Keratinocyte (primary cell): ENCODE data around the gene NEK6. TPM values are rescaled to one million over a fixed set of nuclear protein-coding genes. Genes with fewer than 3 reads are reported as not detected.

Experiments used
- DNase-seq: peaks from one replicate; pipeline ENCODE4 v3.0.0-alpha.2; 2011; ENCODE audit warnings: low read depth, missing footprints, low spot score
- FAIRE-seq: peaks from 2 replicates; lab custom pipeline; 2011; peaks lifted over from hg19 to GRCh38; lab: Jason Lieb, UNC
- H2AFZ ChIP-seq: 2 replicates; pipeline ENCODE4 v1.6.0; 2012; ENCODE audit warnings: low read length, control low read depth, inconsistent platforms; ENCODE audit not compliant: control insufficient read depth
- H3K27ac ChIP-seq: 2 replicates; pipeline ENCODE4 v1.5.1; 2011; ENCODE audit warnings: low read length; ENCODE audit not compliant: control insufficient read depth, insufficient read depth
- H3K27me3 ChIP-seq: 3 replicates; pipeline ENCODE4 v1.6.0; 2011; ENCODE audit warnings: low read length; ENCODE audit not compliant: control insufficient read depth, insufficient read depth; ENCODE audit errors: extremely low read depth
- H3K36me3 ChIP-seq, 2 experiments: 2 replicates in 1 of 2; 3 replicates in 1 of 2; pipeline ENCODE4 v1.5.1; 2011; ENCODE audit warnings: low read length in 2 of 2, mild to moderate bottlenecking in 1 of 2; ENCODE audit not compliant: control insufficient read depth in 2 of 2, insufficient read depth in 2 of 2; ENCODE audit errors: extremely low read depth in 1 of 2
- H3K4me1 ChIP-seq: 3 replicates; pipeline ENCODE4 v1.5.1; 2011; ENCODE audit warnings: low read length; ENCODE audit not compliant: control insufficient read depth, insufficient read depth; ENCODE audit errors: extremely low read depth
- H3K4me2 ChIP-seq: 3 replicates; pipeline ENCODE4 v1.6.0; 2011; ENCODE audit warnings: low read depth, low read length; ENCODE audit not compliant: control insufficient read depth, insufficient read depth; ENCODE audit errors: extremely low read depth
- H3K4me3 ChIP-seq, 3 experiments: fragments of 200-600 bp in 1 of 3; sonication (generic) in 1 of 3; 2 replicates in 2 of 3; 3 replicates in 1 of 3; pipeline ENCODE4 v1.5.1; 2011 to 2016; ENCODE audit warnings: low read length in 3 of 3, mild to moderate bottlenecking in 3 of 3, control low read depth in 2 of 3, inconsistent platforms in 1 of 3, low read depth in 1 of 3, mixed read lengths in 1 of 3, mixed run types in 1 of 3, moderate library complexity in 1 of 3; ENCODE audit not compliant: control insufficient read depth in 2 of 3, insufficient read depth in 2 of 3; ENCODE audit errors: extremely low read depth in 1 of 3
- H3K79me2 ChIP-seq: 2 replicates; pipeline ENCODE4 v1.6.0; 2012; ENCODE audit warnings: low read length; ENCODE audit not compliant: control insufficient read depth, insufficient read depth
- H3K9ac ChIP-seq: 3 replicates; pipeline ENCODE4 v1.6.0; 2011; ENCODE audit warnings: low read length; ENCODE audit not compliant: control insufficient read depth, insufficient read depth; ENCODE audit errors: extremely low read depth
- H3K9me1 ChIP-seq: 3 replicates; pipeline ENCODE4 v1.6.0; 2011; ENCODE audit warnings: low read length; ENCODE audit not compliant: control insufficient read depth, insufficient read depth; ENCODE audit errors: extremely low read depth
- H3K9me3 ChIP-seq: 2 replicates; pipeline ENCODE4 v1.5.1; 2012; ENCODE audit warnings: low read depth, low read length; ENCODE audit not compliant: control insufficient read depth
- H4K20me1 ChIP-seq: 3 replicates; pipeline ENCODE4 v1.6.0; 2011; ENCODE audit warnings: low read length; ENCODE audit not compliant: control insufficient read depth, insufficient read depth; ENCODE audit errors: extremely low read depth
- CTCF ChIP-seq, 3 experiments: IDR thresholded peaks in 1 of 3; conservative IDR thresholded peaks in 1 of 3; optimal IDR thresholded peaks in 1 of 3; 2 replicates in 2 of 3; 3 replicates in 1 of 3; pipeline versions ENCODE3 to v1.5.1; 2011; ENCODE audit warnings: low read length in 3 of 3, mild to moderate bottlenecking in 3 of 3, moderate library complexity in 2 of 3, control low read depth in 1 of 3, inconsistent platforms in 1 of 3; ENCODE audit not compliant: insufficient read depth in 2 of 3; ENCODE audit errors: extremely low read depth in 1 of 3
- EZH2 ChIP-seq: IDR thresholded peaks from one replicate; pipeline ENCODE4 v1.6.1; 2012; ENCODE audit warnings: inconsistent platforms, mild to moderate bottlenecking, low read length, moderate library complexity
- dilution Hi-C: fragments of 300-500 bp; cut with MboI; formaldehyde crosslinking; loops from one replicate; pipeline ENCODE4 v1.7.0; 2020; ENCODE audit warnings: low sequenced_read_pairs; ENCODE audit not compliant: extremely low pct_ligation_motif_present
- polyA plus RNA-seq, 5 experiments: library from polyadenylated mRNA; depleted of rRNA in 3 of 5; stranded (reverse) in 3 of 5; stranded (forward) in 1 of 5; unstranded in 1 of 5; fragments of >200 nt; gene quantifications; 1 replicate in 1 of 5; 2 replicates in 3 of 5; 3 replicates in 1 of 5; pipeline versions ENCODE4 v1.2.1 to v1.2.3, GENCODE V29; 2011 to 2012; ENCODE audit warnings: missing spikeins in 2 of 5, low read depth in 1 of 5, low replicate concordance in 1 of 5

Gene NEK6
- polyA plus RNA-seq, 1 donor (not counting 4 experiments of a cell fraction or from before 2014, with no cell fraction given) = 56.4 TPM

- dilution Hi-C loops = no loop called here
- Histone ChIP-seq H3K9ac (no peak overlapping the region), H3K4me3 (no peak overlapping the region), H3K9me3 (no peaks in the 10 kb centered on the region), H3K27me3 (peaks cover 18% of the 10 kb centered on the region), H3K4me2 (no peak overlapping the region), H3K79me2 (no peaks in the 10 kb centered on the region), H3K9me1 (no peaks in the 10 kb centered on the region), H2AFZ (no peak overlapping the region), H3K4me1 (no peaks in the 10 kb centered on the region), H3K36me3 (no peaks in the 10 kb centered on the region), H3K27ac (no peak overlapping the region), H4K20me1 (no peaks in the 10 kb centered on the region)
- FAIRE-seq (no peak), DNase-seq (no peak)
- TF ChIP-seq CTCF (optimal IDR thresholded peaks at IDR 0.05 in 1 of 3, IDR thresholded peaks at IDR 0.05 in 1 of 3, conservative IDR thresholded peaks at IDR 0.05 in 1 of 3; ENCODE audit: extremely low read depth in 1 of 3, insufficient read depth in 2 of 3, low read length in 3 of 3) (no peak), EZH2 (no peak)
Measured at GRCh38 chr9:124215956-124216355, 41.8 kb upstream of the NEK6 start.

- TF ChIP-seq EZH2 (no peak), CTCF (optimal IDR thresholded peaks at IDR 0.05 in 1 of 3, IDR thresholded peaks at IDR 0.05 in 1 of 3, conservative IDR thresholded peaks at IDR 0.05 in 1 of 3; ENCODE audit: extremely low read depth in 1 of 3, insufficient read depth in 2 of 3, low read length in 3 of 3) (no peak)
- no peaks in the 10 kb centered on the region for H3K4me1 ChIP-seq
- H3K4me3 ChIP-seq = no peak overlapping the region
- DNase-seq = no peak
- H3K9me1 ChIP-seq = no peaks in the 10 kb centered on the region
- dilution Hi-C loops = no loop called here
- no peak for FAIRE-seq
- no peak overlapping the region for H3K27ac ChIP-seq
- no peaks in the 10 kb centered on the region for H3K9me3 ChIP-seq
- no peaks in the 10 kb centered on the region for H3K36me3 ChIP-seq
- no peak overlapping the region for H2AFZ ChIP-seq
- H3K4me2 ChIP-seq = no peak overlapping the region
- no peaks in the 10 kb centered on the region for H4K20me1 ChIP-seq
- H3K27me3 ChIP-seq = peaks cover 18% of the 10 kb centered on the region
- H3K9ac ChIP-seq = no peak overlapping the region
- no peaks in the 10 kb centered on the region for H3K79me2 ChIP-seq
Measured at GRCh38 chr9:124216474-124217176, 41.1 kb upstream of the NEK6 start.
